Femur (tissue), 1 donor: ENCODE results near the gene ABHD15.
"Not testable (repeated sequence)": the region's sequence is repeated elsewhere in the genome, so short reads cannot be mapped to it uniquely, and the experiment has no call there.

ENCODE experiments used
- DNase-seq: peaks from one replicate; pipeline ENCODE4 v3.0.0-alpha.2; 2017

The ABHD15 gene

GRCh38 chr17:29568331-29569244 lies 1.8 kb upstream of the ABHD15 start, which contains the start of gene TP53I13:
TP53I13 (plus strand) TSS chr17:29568701; CDS start chr17:29568759, 58 bp downstream.
- DNase-seq = peak; percentile 93

- DNase-seq = peak; percentile 68
Measured at GRCh38 chr17:29567554-29568330, 905 bp upstream of the ABHD15 start.

GRCh38 chr17:29567304-29567553 lies 392 bp upstream of the ABHD15 start:
- DNase-seq = no peak

- no peak for DNase-seq
Measured at GRCh38 chr17:29565643-29566472, 979 bp downstream of the ABHD15 start.

- DNase-seq = no peak
Measured at GRCh38 chr17:29563816-29564215, 3.0 kb downstream of the ABHD15 start.

GRCh38 chr17:29562615-29563014 lies 4.2 kb downstream of the ABHD15 start:
- no peak for DNase-seq

GRCh38 chr17:29561554-29562517 lies 5.0 kb downstream of the ABHD15 start:
- DNase-seq = no peak

GRCh38 chr17:29560316-29560715 lies 6.5 kb downstream of the ABHD15 start:
- no peak for DNase-seq

GRCh38 chr17:29559640-29560039 lies 7.2 kb downstream of the ABHD15 start:
- DNase-seq = no peak

GRCh38 chr17:29558139-29558538 lies 8.7 kb downstream of the ABHD15 start:
- not testable (repeated sequence) for DNase-seq

- no peak for DNase-seq
Measured at GRCh38 chr17:29557739-29558116, 9.1 kb downstream of the ABHD15 start.

- DNase-seq = no peak
Measured at GRCh38 chr17:29557085-29557738, 9.6 kb downstream of the ABHD15 start.

- no peak for DNase-seq
Measured at GRCh38 chr17:29555840-29556239, 11.0 kb downstream of the ABHD15 start.

- DNase-seq = peak; percentile 35
Measured at GRCh38 chr17:29549177-29549923, 17.5 kb downstream of the ABHD15 start.

GRCh38 chr17:29546830-29547229 lies 20.0 kb downstream of the ABHD15 start:
- no peak for DNase-seq

- DNase-seq = no peak
Measured at GRCh38 chr17:29546085-29546484, 20.8 kb downstream of the ABHD15 start.

- DNase-seq = no peak
Measured at GRCh38 chr17:29544066-29544465, 22.8 kb downstream of the ABHD15 start.

GRCh38 chr17:29533976-29534375 lies 32.9 kb downstream of the ABHD15 start:
- no peak for DNase-seq

GRCh38 chr17:29526322-29526721 lies 40.5 kb downstream of the ABHD15 start:
- no peak for DNase-seq

- DNase-seq = no peak
Measured at GRCh38 chr17:29524692-29525091, 42.1 kb downstream of the ABHD15 start.

- DNase-seq = no peak
Measured at GRCh38 chr17:29518359-29518758, 48.5 kb downstream of the ABHD15 start.
